ENCODE results near the gene FAM193A.
"Not testable (repeated sequence)": the region's sequence is repeated elsewhere in the genome, so short reads cannot be mapped to it uniquely, and the experiment has no call there.

The FAM193A gene

GRCh38 chr4:2507855-2508254 is 28.6 kb upstream of the FAM193A start:
- H3K4me3 ChIP-seq (ENCODE audit: control insufficient read depth, low read depth, low read length), result no peak overlapping the region
- no peak for DNase-seq (ENCODE audit: low read depth)
- no peak for TF ChIP-seq CTCF (conservative IDR thresholded peaks at IDR 0.05; ENCODE audit: control insufficient read depth, insufficient read depth, low read depth, low read length)

GRCh38 chr4:2510351-2511259 is 25.8 kb upstream of the FAM193A start:
- DNase-seq (ENCODE audit: low read depth), result no peak
- TF ChIP-seq CTCF (conservative IDR thresholded peaks at IDR 0.05; ENCODE audit: control insufficient read depth, insufficient read depth, low read depth, low read length), result no peak
- no peak overlapping the region for H3K4me3 ChIP-seq (ENCODE audit: control insufficient read depth, low read depth, low read length)

GRCh38 chr4:2511645-2512131 is 24.8 kb upstream of the FAM193A start:
- no peak for DNase-seq (ENCODE audit: low read depth)
- no peak for TF ChIP-seq CTCF (conservative IDR thresholded peaks at IDR 0.05; ENCODE audit: control insufficient read depth, insufficient read depth, low read depth, low read length)
- no peak overlapping the region for H3K4me3 ChIP-seq (ENCODE audit: control insufficient read depth, low read depth, low read length)

GRCh38 chr4:2512396-2513135 is 23.9 kb upstream of the FAM193A start:
- H3K4me3 ChIP-seq (ENCODE audit: control insufficient read depth, low read depth, low read length), result no peak overlapping the region
- TF ChIP-seq CTCF (conservative IDR thresholded peaks at IDR 0.05; ENCODE audit: control insufficient read depth, insufficient read depth, low read depth, low read length), result no peak
- no peak for DNase-seq (ENCODE audit: low read depth)

GRCh38 chr4:2514193-2514592 is 22.3 kb upstream of the FAM193A start:
- DNase-seq (ENCODE audit: low read depth); H3K4me3 ChIP-seq (ENCODE audit: control insufficient read depth, low read depth, low read length): not testable (repeated sequence)

- not testable (repeated sequence) for H3K4me3 ChIP-seq (ENCODE audit: control insufficient read depth, low read depth, low read length); DNase-seq (ENCODE audit: low read depth)
Measured at GRCh38 chr4:2514944-2515343, 21.5 kb upstream of the FAM193A start.

- H3K4me3 ChIP-seq (ENCODE audit: control insufficient read depth, low read depth, low read length), result no peak overlapping the region
Measured at GRCh38 chr4:2515830-2516550, 20.5 kb upstream of the FAM193A start.

More at GRCh38 chr4:2515830-2516550, 20.5 kb upstream of the FAM193A start:
- DNase-seq (ENCODE audit: low read depth), result no peak
- no peak for TF ChIP-seq CTCF (conservative IDR thresholded peaks at IDR 0.05; ENCODE audit: control insufficient read depth, insufficient read depth, low read depth, low read length)

Data from fibroblast of mammary gland (primary cell).